Keratinocyte (primary cell): ENCODE data around the gene CDK10. TPM values are rescaled to one million over a fixed set of nuclear protein-coding genes. Genes with fewer than 3 reads are reported as not detected.
A peak's percentile ranks its signal among the peaks of the same experiment; 100 is the strongest.

Experiments
- DNase-seq: peaks from one replicate; pipeline ENCODE4 v3.0.0-alpha.2; 2011; ENCODE audit warnings: low read depth, missing footprints, low spot score
- FAIRE-seq: peaks from 2 replicates; lab custom pipeline; 2011; peaks lifted over from hg19 to GRCh38; lab: Jason Lieb, UNC
- H2AFZ ChIP-seq: 2 replicates; pipeline ENCODE4 v1.6.0; 2012; ENCODE audit warnings: low read length, control low read depth, inconsistent platforms; ENCODE audit not compliant: control insufficient read depth
- H3K27ac ChIP-seq: 2 replicates; pipeline ENCODE4 v1.5.1; 2011; ENCODE audit warnings: low read length; ENCODE audit not compliant: control insufficient read depth, insufficient read depth
- H3K27me3 ChIP-seq: 3 replicates; pipeline ENCODE4 v1.6.0; 2011; ENCODE audit warnings: low read length; ENCODE audit not compliant: control insufficient read depth, insufficient read depth; ENCODE audit errors: extremely low read depth
- H3K36me3 ChIP-seq, 2 experiments: 2 replicates in 1 of 2; 3 replicates in 1 of 2; pipeline ENCODE4 v1.5.1; 2011; ENCODE audit warnings: low read length in 2 of 2, mild to moderate bottlenecking in 1 of 2; ENCODE audit not compliant: control insufficient read depth in 2 of 2, insufficient read depth in 2 of 2; ENCODE audit errors: extremely low read depth in 1 of 2
- H3K4me1 ChIP-seq: 3 replicates; pipeline ENCODE4 v1.5.1; 2011; ENCODE audit warnings: low read length; ENCODE audit not compliant: control insufficient read depth, insufficient read depth; ENCODE audit errors: extremely low read depth
- H3K4me2 ChIP-seq: 3 replicates; pipeline ENCODE4 v1.6.0; 2011; ENCODE audit warnings: low read depth, low read length; ENCODE audit not compliant: control insufficient read depth, insufficient read depth; ENCODE audit errors: extremely low read depth
- H3K4me3 ChIP-seq, 3 experiments: fragments of 200-600 bp in 1 of 3; sonication (generic) in 1 of 3; 2 replicates in 2 of 3; 3 replicates in 1 of 3; pipeline ENCODE4 v1.5.1; 2011 to 2016; ENCODE audit warnings: low read length in 3 of 3, mild to moderate bottlenecking in 3 of 3, control low read depth in 2 of 3, inconsistent platforms in 1 of 3, low read depth in 1 of 3, mixed read lengths in 1 of 3, mixed run types in 1 of 3, moderate library complexity in 1 of 3; ENCODE audit not compliant: control insufficient read depth in 2 of 3, insufficient read depth in 2 of 3; ENCODE audit errors: extremely low read depth in 1 of 3
- H3K79me2 ChIP-seq: 2 replicates; pipeline ENCODE4 v1.6.0; 2012; ENCODE audit warnings: low read length; ENCODE audit not compliant: control insufficient read depth, insufficient read depth
- H3K9ac ChIP-seq: 3 replicates; pipeline ENCODE4 v1.6.0; 2011; ENCODE audit warnings: low read length; ENCODE audit not compliant: control insufficient read depth, insufficient read depth; ENCODE audit errors: extremely low read depth
- H3K9me1 ChIP-seq: 3 replicates; pipeline ENCODE4 v1.6.0; 2011; ENCODE audit warnings: low read length; ENCODE audit not compliant: control insufficient read depth, insufficient read depth; ENCODE audit errors: extremely low read depth
- H3K9me3 ChIP-seq: 2 replicates; pipeline ENCODE4 v1.5.1; 2012; ENCODE audit warnings: low read depth, low read length; ENCODE audit not compliant: control insufficient read depth
- H4K20me1 ChIP-seq: 3 replicates; pipeline ENCODE4 v1.6.0; 2011; ENCODE audit warnings: low read length; ENCODE audit not compliant: control insufficient read depth, insufficient read depth; ENCODE audit errors: extremely low read depth
- CTCF ChIP-seq, 3 experiments: IDR thresholded peaks in 1 of 3; conservative IDR thresholded peaks in 1 of 3; optimal IDR thresholded peaks in 1 of 3; 2 replicates in 2 of 3; 3 replicates in 1 of 3; pipeline versions ENCODE3 to v1.5.1; 2011; ENCODE audit warnings: low read length in 3 of 3, mild to moderate bottlenecking in 3 of 3, moderate library complexity in 2 of 3, control low read depth in 1 of 3, inconsistent platforms in 1 of 3; ENCODE audit not compliant: insufficient read depth in 2 of 3; ENCODE audit errors: extremely low read depth in 1 of 3
- EZH2 ChIP-seq: IDR thresholded peaks from one replicate; pipeline ENCODE4 v1.6.1; 2012; ENCODE audit warnings: inconsistent platforms, mild to moderate bottlenecking, low read length, moderate library complexity
- dilution Hi-C: fragments of 300-500 bp; cut with MboI; formaldehyde crosslinking; loops from one replicate; pipeline ENCODE4 v1.7.0; 2020; ENCODE audit warnings: low sequenced_read_pairs; ENCODE audit not compliant: extremely low pct_ligation_motif_present
- polyA plus RNA-seq, 5 experiments: library from polyadenylated mRNA; depleted of rRNA in 3 of 5; stranded (reverse) in 3 of 5; stranded (forward) in 1 of 5; unstranded in 1 of 5; fragments of >200 nt; gene quantifications; 1 replicate in 1 of 5; 2 replicates in 3 of 5; 3 replicates in 1 of 5; pipeline versions ENCODE4 v1.2.1 to v1.2.3, GENCODE V29; 2011 to 2012; ENCODE audit warnings: missing spikeins in 2 of 5, low read depth in 1 of 5, low replicate concordance in 1 of 5

CDK10 gene
- polyA plus RNA-seq, 1 donor (not counting 4 experiments of a cell fraction or from before 2014, with no cell fraction given): 30.6 TPM

- peaks cover 18 to 25% of the 10 kb centered on the region in 2 experiments for H3K36me3 ChIP-seq
- dilution Hi-C loops: no loop called here
Observed at GRCh38 chr16:89646270-89646669, 40.2 kb upstream of the CDK10 start.

GRCh38 chr16:89646906-89647305 lies 39.6 kb upstream of the CDK10 start:
- Histone ChIP-seq H3K79me2 (peaks cover 9% of the 10 kb centered on the region), H4K20me1 (no peaks in the 10 kb centered on the region), H3K4me3 (no peak overlapping the region), H3K27ac (no peak overlapping the region), H3K4me1 (peaks cover 9% of the 10 kb centered on the region), H3K9ac (no peak overlapping the region), H3K4me2 (no peak overlapping the region), H2AFZ (no peak overlapping the region), H3K9me1 (peaks cover 3% of the 10 kb centered on the region), H3K27me3 (no peaks in the 10 kb centered on the region), H3K9me3 (no peaks in the 10 kb centered on the region), H3K36me3 (peaks cover 18 to 26% of the 10 kb centered on the region in 2 experiments)
- no peak for TF ChIP-seq EZH2
- no peak for TF ChIP-seq CTCF (optimal IDR thresholded peaks at IDR 0.05 in 1 of 3, IDR thresholded peaks at IDR 0.05 in 1 of 3, conservative IDR thresholded peaks at IDR 0.05 in 1 of 3; ENCODE audit: extremely low read depth in 1 of 3, insufficient read depth in 2 of 3, low read length in 3 of 3)
- no peak for FAIRE-seq
- peak; percentile 77 for DNase-seq
- dilution Hi-C loops: no loop called here

More at GRCh38 chr16:89646270-89646669, 40.2 kb upstream of the CDK10 start:
- peaks cover 5% of the 10 kb centered on the region for H3K79me2 ChIP-seq
- H4K20me1 ChIP-seq: no peaks in the 10 kb centered on the region
- no peak overlapping the region for H3K27ac ChIP-seq
- no peak overlapping the region for H3K4me2 ChIP-seq
- no peaks in the 10 kb centered on the region for H3K9me3 ChIP-seq
- no peak overlapping the region for H2AFZ ChIP-seq
- no peak overlapping the region for H3K4me3 ChIP-seq
- no peaks in the 10 kb centered on the region for H3K27me3 ChIP-seq
- FAIRE-seq (no peak), DNase-seq (no peak)
- TF ChIP-seq CTCF (optimal IDR thresholded peaks at IDR 0.05 in 1 of 3, IDR thresholded peaks at IDR 0.05 in 1 of 3, conservative IDR thresholded peaks at IDR 0.05 in 1 of 3; ENCODE audit: extremely low read depth in 1 of 3, insufficient read depth in 2 of 3, low read length in 3 of 3): no peak
- no peak for TF ChIP-seq EZH2
- H3K9me1 ChIP-seq: peaks cover 3% of the 10 kb centered on the region
- no peak overlapping the region for H3K9ac ChIP-seq
- peaks cover 9% of the 10 kb centered on the region for H3K4me1 ChIP-seq
